Neural cell (in vitro differentiated cells): ENCODE data around the gene HOXC12.

Experiments
- EP300 ChIP-seq: fragments of 450-650 bp; conservative IDR thresholded peaks from 2 replicates; pipeline ENCODE4 v1.6.1; 2014; ENCODE audit warnings: antibody characterized with exemption, mild to moderate bottlenecking, moderate library complexity; ENCODE audit not compliant: poor library complexity, severe bottlenecking
- EZH2 ChIP-seq: fragments of 200-600, 300-800 bp; shearing (Covaris generic), sonication (generic); IDR thresholded peaks from 2 replicates; pipeline ENCODE4 v1.6.1; 2014; ENCODE audit warnings: antibody characterized with exemption, low read length, borderline replicate concordance, mild to moderate bottlenecking; ENCODE audit not compliant: insufficient read depth, poor library complexity, severe bottlenecking
- TAF1 ChIP-seq: IDR thresholded peaks from 2 replicates; pipeline ENCODE4 v1.6.1; 2012; ENCODE audit warnings: low read depth
- TF ChIP-seq, protein P1 (sequence below): fragments of 450-650 bp; IDR thresholded peaks from 2 replicates; pipeline ENCODE4 v1.5.1; 2014; ENCODE audit warnings: antibody characterized with exemption, mild to moderate bottlenecking, moderate library complexity; ENCODE audit not compliant: poor library complexity, severe bottlenecking
- TF ChIP-seq, protein P2 (sequence below): IDR thresholded peaks from 2 replicates; pipeline ENCODE4 v1.6.1; 2012; ENCODE audit warnings: borderline replicate concordance

DNA sequence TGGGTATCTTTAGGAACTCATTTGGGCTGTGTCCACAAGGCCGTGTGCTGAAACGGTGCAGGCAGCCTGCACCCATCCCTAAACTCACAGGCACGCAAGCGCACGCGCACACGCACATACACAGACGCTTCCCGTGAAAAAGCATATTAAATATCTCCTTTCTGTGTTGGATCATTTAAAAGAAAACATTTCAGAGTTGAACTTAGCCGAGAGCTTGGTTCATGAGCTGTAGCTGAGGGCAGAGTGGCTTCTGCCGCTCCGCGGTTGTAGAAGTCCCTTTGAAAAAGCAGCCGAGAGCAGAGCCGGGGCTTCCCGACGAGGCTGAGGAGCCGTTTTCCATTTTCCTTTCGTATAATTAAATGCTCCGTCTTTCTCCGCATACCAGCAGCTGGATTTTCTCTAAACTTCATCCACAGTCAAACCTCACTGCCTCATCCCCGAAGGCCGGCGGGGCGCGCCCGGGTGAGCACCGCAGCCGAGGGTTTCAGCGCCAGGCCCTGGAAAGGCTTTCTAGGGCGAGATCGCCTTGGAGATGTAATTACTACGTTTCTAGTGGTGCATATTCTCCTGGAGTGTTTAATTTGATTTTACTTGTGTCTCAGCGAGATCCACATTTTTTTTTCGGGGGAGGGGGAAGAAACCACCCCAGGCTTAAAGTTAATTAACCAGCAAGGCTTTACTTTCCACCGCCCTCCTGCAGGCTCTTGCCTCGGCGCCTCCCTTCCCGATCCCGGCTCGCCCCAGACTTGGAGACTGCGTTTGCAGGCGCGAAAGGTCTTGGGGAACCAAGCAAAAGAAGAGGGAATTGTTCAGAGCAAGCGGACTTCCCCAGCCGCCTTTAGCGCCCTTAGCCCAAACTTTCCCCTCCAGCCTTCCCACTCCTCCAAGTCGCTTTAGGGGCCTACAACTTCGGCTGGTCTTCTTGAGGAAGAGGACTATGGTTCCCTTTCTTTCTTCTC lies 19.0 kb upstream of the HOXC12 start:
- TF ChIP-seq, protein P1, sequence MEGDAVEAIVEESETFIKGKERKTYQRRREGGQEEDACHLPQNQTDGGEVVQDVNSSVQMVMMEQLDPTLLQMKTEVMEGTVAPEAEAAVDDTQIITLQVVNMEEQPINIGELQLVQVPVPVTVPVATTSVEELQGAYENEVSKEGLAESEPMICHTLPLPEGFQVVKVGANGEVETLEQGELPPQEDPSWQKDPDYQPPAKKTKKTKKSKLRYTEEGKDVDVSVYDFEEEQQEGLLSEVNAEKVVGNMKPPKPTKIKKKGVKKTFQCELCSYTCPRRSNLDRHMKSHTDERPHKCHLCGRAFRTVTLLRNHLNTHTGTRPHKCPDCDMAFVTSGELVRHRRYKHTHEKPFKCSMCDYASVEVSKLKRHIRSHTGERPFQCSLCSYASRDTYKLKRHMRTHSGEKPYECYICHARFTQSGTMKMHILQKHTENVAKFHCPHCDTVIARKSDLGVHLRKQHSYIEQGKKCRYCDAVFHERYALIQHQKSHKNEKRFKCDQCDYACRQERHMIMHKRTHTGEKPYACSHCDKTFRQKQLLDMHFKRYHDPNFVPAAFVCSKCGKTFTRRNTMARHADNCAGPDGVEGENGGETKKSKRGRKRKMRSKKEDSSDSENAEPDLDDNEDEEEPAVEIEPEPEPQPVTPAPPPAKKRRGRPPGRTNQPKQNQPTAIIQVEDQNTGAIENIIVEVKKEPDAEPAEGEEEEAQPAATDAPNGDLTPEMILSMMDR: no peak
- TF ChIP-seq EZH2: no peak
- TF ChIP-seq, protein P2, sequence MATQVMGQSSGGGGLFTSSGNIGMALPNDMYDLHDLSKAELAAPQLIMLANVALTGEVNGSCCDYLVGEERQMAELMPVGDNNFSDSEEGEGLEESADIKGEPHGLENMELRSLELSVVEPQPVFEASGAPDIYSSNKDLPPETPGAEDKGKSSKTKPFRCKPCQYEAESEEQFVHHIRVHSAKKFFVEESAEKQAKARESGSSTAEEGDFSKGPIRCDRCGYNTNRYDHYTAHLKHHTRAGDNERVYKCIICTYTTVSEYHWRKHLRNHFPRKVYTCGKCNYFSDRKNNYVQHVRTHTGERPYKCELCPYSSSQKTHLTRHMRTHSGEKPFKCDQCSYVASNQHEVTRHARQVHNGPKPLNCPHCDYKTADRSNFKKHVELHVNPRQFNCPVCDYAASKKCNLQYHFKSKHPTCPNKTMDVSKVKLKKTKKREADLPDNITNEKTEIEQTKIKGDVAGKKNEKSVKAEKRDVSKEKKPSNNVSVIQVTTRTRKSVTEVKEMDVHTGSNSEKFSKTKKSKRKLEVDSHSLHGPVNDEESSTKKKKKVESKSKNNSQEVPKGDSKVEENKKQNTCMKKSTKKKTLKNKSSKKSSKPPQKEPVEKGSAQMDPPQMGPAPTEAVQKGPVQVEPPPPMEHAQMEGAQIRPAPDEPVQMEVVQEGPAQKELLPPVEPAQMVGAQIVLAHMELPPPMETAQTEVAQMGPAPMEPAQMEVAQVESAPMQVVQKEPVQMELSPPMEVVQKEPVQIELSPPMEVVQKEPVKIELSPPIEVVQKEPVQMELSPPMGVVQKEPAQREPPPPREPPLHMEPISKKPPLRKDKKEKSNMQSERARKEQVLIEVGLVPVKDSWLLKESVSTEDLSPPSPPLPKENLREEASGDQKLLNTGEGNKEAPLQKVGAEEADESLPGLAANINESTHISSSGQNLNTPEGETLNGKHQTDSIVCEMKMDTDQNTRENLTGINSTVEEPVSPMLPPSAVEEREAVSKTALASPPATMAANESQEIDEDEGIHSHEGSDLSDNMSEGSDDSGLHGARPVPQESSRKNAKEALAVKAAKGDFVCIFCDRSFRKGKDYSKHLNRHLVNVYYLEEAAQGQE: no peak
- TF ChIP-seq EP300: no peak
- no peak for TF ChIP-seq TAF1
